Adrenal gland (tissue), 12 donors: ENCODE results near the gene PHF20. TPM values are rescaled to one million over a fixed set of nuclear protein-coding genes. Genes with fewer than 3 reads are reported as not detected.

Source experiments
- DNase-seq, 7 donors: peaks; one replicate each; pipeline ENCODE4 v3.0.0-alpha.2; 2019 to 2020
- H3K27ac ChIP-seq, 5 donors: fragments of 200-600 bp; sonication (generic) in 4 of 5; 1 replicate in 3 of 5; 2 replicates in 2 of 5; pipeline versions ENCODE4 v1.5.1 to v1.8.0; 2016 to 2020; ENCODE audit warnings: mild to moderate bottlenecking in 1 of 5
- H3K27me3 ChIP-seq: fragments of 200-600 bp; 2 replicates; pipeline ENCODE4 v1.8.0; 2021
- H3K36me3 ChIP-seq, 2 donors: fragments of 200-600 bp; replicated peaks in 1 of 2; 1 replicate in 1 of 2; 2 replicates in 1 of 2; pipeline versions ENCODE4 v1.5.1 to v1.8.0; 2018 to 2022
- H3K4me1 ChIP-seq, 2 donors: fragments of 200-600 bp; replicated peaks in 1 of 2; 1 replicate in 1 of 2; 2 replicates in 1 of 2; pipeline versions ENCODE4 v1.5.1 to v1.8.0; 2018 to 2021
- H3K4me3 ChIP-seq, 4 donors: fragments of 200-600 bp; sonication (generic) in 3 of 4; one replicate each; pipeline ENCODE4 v1.5.1; 2016 to 2018
- H3K9me3 ChIP-seq, 3 donors: fragments of 200-600 bp; sonication (generic) in 1 of 3; replicated peaks in 1 of 3; 1 replicate in 2 of 3; 2 replicates in 1 of 3; pipeline versions ENCODE4 v1.5.1 to v1.8.0; 2016 to 2021
- POLR2A ChIP-seq, 2 donors: fragments of 450-650 bp; IDR thresholded peaks; one replicate each; pipeline ENCODE4 v1.6.1; 2017; ENCODE audit warnings: antibody characterized with exemption in 2 of 2, mild to moderate bottlenecking in 2 of 2, moderate library complexity in 1 of 2
- WGBS, 4 donors: extraction: QIAGEN DNeasy Blood & Tissue Kit in 2 of 4; methylation state at CpG; one replicate each; pipeline versions ENCODE4 v1.1.5 to v1.1.7; 2013 to 2017; 5-methylcytosine and 5-hydroxymethylcytosine counted together
- intact Hi-C, 2 donors: fragments of 100-400 bp; cut with DNase I; formaldehyde crosslinking; loops; one replicate each; pipeline versions ENCODE4 v1.14.1 to v1.15.0; 2022 to 2023
- polyA plus RNA-seq, 3 donors: library from polyadenylated mRNA; stranded (reverse); fragments of 200-250 nt in 2 of 3; fragments of 350-450 nt in 1 of 3; fragmentation: Illumina TruSeq in 1 of 3; extraction: RNeasy Lipid Tissue Mini Kit (QIAGEN cat#74804) in 1 of 3; gene quantifications; one replicate each; pipeline ENCODE4 v1.2.3, GENCODE V29; 2013 to 2014
- total RNA-seq, 9 donors: library from RNA; depleted of rRNA in 4 of 9; stranded (reverse); fragments of >200 nt in 4 of 9; fragments of 120-200 nt in 1 of 9; fragmentation: NEBNext Ultra II Directional in 1 of 9; extraction: Animal tissue kit (Norgen Biotek cat#: 25700) in 1 of 9; gene quantifications; one replicate each; pipeline versions ENCODE4 v1.1.0 to v1.2.4, GENCODE V29; 2013 to 2023
- TF ChIP-seq, protein P1 (sequence below), 6 experiments: fragments of 450-650 bp in 4 of 6; fragments of 200-600 bp in 2 of 6; sonication (generic) in 1 of 6; IDR thresholded peaks; 1 replicate in 5 of 6; 2 replicates in 1 of 6; pipeline versions ENCODE4 v1.5.1 to v1.8.0; 2016 to 2021; ENCODE audit warnings: antibody characterized with exemption in 6 of 6, mild to moderate bottlenecking in 2 of 6, moderate library complexity in 1 of 6
- donor health status: healthy with polysubstance abuse.
- donor health status: Bipolar disorder and iron deficiency.
- donor health status: DM: yes; HTN: yes; CAD: no.
- donor health status: DM: no; HTN: no; CAD: no.
- donor health status: DM: no; HTN: no; CAD: no.
- donor health status: DM: yes; HTN: yes; CAD: no.

Gene PHF20
- total and polyA plus RNA-seq, 12 donors: 15.0 to 45.1 (median 28.8) TPM

DNA sequence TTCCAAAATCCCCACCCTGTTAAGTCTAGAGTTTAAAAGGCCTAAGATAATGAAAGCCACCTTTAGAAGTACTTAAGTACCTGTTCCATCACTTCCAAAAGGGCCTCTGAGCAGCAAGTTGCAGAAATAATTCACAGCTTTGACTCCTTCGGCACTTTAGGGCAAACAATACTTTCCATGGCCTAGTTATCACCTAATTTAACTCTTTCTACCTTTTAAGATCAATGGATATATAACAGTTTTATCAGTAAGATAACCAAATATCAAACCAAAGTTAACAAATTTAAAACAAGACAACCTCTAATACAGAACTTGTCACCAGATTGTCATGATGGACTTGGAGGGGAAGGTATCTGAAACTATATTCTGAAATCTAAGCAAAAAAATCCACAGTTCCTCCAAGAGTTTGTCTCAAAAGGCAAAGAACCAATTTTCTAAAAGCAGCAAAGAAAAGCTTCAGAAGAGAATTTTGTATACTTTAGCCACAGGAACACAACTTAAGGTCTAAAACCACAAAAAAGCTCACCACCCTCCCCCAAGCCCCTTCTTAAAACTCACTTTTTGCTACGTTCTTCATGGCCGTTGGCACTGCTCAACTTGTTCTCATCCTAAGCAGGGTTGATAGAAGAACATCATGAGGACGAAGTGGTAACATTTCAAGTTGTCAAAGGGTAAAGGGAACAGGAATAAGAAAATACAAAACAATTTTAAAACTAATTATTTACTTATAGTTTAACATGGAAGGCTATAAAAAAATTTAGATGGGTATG lies 33.2 kb upstream of the PHF20 start:
- intact Hi-C loops: no loop called here
- no peak for TF ChIP-seq POLR2A (IDR thresholded peaks at IDR 0.05)
- TF ChIP-seq, protein P1, sequence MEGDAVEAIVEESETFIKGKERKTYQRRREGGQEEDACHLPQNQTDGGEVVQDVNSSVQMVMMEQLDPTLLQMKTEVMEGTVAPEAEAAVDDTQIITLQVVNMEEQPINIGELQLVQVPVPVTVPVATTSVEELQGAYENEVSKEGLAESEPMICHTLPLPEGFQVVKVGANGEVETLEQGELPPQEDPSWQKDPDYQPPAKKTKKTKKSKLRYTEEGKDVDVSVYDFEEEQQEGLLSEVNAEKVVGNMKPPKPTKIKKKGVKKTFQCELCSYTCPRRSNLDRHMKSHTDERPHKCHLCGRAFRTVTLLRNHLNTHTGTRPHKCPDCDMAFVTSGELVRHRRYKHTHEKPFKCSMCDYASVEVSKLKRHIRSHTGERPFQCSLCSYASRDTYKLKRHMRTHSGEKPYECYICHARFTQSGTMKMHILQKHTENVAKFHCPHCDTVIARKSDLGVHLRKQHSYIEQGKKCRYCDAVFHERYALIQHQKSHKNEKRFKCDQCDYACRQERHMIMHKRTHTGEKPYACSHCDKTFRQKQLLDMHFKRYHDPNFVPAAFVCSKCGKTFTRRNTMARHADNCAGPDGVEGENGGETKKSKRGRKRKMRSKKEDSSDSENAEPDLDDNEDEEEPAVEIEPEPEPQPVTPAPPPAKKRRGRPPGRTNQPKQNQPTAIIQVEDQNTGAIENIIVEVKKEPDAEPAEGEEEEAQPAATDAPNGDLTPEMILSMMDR (IDR thresholded peaks at IDR 0.05): no peak
- WGBS, 4 donors: 36 to 45% (median 39%) methylated on average over 4 of the region's 4 CpGs
- Histone ChIP-seq H3K36me3 (peaks cover 0 to 70% of the 10 kb centered on the region in 2 donors), H3K9me3 (no peaks in the 10 kb centered on the region), H3K27me3 (no peaks in the 10 kb centered on the region), H3K4me3 (peak overlapping the region in 1 of 4 donors; percentile 79), H3K4me1 (peaks cover 43 to 77% of the 10 kb centered on the region in 2 donors), H3K27ac (no peak overlapping the region)
- no peak for DNase-seq

DNA sequence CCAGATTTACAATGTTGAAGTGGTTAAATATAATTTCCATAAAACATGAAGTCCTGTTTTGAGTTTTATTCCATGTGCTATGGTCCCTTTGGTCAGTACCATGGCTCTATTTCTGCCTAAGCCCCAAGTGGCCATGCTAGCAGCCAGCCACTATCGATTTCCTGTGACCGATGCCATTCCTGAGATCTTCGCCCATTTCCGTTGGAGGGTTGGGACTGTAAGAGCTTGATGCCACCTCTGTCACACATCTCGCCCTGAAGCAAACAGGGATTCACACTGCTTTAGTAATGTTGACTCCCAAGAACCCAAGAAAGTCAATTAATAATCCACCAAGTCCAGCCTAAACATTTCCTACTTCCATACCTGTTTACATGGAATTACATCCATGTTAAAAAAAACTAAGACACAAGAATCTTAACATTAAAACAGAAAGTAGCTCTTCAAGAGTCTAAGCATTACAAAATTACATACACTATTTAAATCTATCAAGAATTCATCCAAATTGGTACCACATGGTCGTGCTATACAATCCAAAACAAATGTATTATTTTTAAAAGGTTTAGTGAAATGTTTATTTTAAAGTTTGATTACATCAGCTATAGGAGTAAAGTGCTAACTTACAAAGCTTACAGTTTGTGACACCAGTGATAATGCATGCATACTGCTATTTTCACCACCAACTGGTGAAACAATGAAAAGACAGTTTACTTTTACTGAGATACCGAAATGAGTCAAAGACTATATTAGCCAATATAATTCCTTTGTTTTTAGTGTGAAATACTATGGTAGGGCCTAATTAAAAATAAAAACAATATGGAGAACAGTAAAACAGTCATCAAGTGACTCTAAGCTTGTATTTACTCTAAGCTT lies 32.3 kb upstream of the PHF20 start:
- Histone ChIP-seq H3K27me3 (no peaks in the 10 kb centered on the region), H3K27ac (peak overlapping the region in 2 of 5 donors; percentile 100), H3K4me3 (peak overlapping the region in 1 of 4 donors; percentile 79), H3K4me1 (peaks cover 43 to 74% of the 10 kb centered on the region in 2 donors), H3K36me3 (peaks cover 0 to 60% of the 10 kb centered on the region in 2 donors), H3K9me3 (no peaks in the 10 kb centered on the region)
- intact Hi-C loops: no loop called here
- TF ChIP-seq POLR2A (IDR thresholded peaks at IDR 0.05): no peak
- TF ChIP-seq, protein P1 (IDR thresholded peaks at IDR 0.05): peak in 4 of 6 experiments; percentile 17 to 36 (median 26)
- DNase-seq: peak in 2 of 7 donors; percentile 23 to 28
- WGBS, 4 donors: 20 to 34% (median 30%) methylated on average over 7 of the region's 7 CpGs

DNA sequence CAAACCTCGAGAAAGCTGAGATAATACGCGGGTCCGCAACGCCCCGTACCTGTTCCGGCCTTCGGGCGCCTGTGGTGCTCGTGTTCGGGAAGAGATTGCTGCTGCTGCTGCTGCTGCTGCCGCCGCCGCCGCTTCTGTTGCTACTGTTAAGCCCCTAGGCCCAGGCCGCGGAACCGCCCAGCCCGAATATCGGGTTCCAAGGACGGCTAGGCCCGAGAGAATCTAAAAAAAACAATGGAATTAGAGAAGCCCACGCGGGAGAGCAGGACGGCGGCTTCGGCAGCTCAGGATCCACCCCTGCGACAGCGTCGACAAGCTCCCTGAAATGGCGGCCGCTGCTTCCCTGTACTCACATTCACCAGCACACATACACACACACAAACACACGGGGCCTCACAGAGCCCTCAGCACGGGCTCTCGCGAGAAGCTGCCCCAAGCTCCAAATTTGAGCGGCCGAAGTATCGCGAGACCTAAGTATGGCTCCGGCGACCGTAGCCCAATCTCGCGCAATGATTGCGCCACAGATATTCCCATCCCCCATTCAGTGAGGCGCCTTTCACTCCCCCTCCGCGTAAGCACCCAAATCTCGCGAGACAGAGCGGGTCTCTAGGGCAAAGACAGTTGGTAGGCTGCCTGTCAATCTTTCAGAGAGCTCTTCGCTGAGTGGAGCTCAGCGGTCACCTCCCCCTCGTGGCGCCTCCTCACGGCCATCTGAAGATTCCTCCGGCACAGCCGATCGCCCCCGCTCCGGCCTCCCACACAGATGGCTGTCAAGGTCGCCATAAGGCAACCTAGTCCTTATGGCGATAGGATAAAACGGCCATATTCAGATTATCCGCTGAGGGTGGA lies 29.7 kb upstream of the PHF20 start, which contains the start of gene RBM39:
Gene RBM39, minus strand, starts transcription at position 369 of the 849 bp plus-strand sequence. CDS start 1,386 bp downstream, outside the sequence.
- peaks cover 0 to 35% of the 10 kb centered on the region in 2 donors for H3K36me3 ChIP-seq
- H3K27me3 ChIP-seq: no peaks in the 10 kb centered on the region
- H3K9me3 ChIP-seq: no peaks in the 10 kb centered on the region
- peak within 1 kb of the TSS; percentile 99 to 100 (median 100) for H3K27ac ChIP-seq
- peaks cover 31 to 48% of the 10 kb centered on the region in 2 donors for H3K4me1 ChIP-seq
- peak; percentile 97 to 99 for TF ChIP-seq POLR2A (IDR thresholded peaks at IDR 0.05)
- TF ChIP-seq, protein P1 (IDR thresholded peaks at IDR 0.05): peak in 5 of 6 experiments; percentile 17 to 51 (median 41)
- H3K4me3 ChIP-seq: peak within 1 kb of the TSS; percentile 79 to 97 (median 86)
- intact Hi-C loops: no loop called here
- peak; percentile 100 for DNase-seq
- WGBS, 4 donors: 0 to 1% (median 1%) methylated on average over 31 to 66 of the region's 66 CpGs
